Measurements from ENCODE around the gene KCTD10. TPM values are rescaled to one million over a fixed set of nuclear protein-coding genes. Genes with fewer than 3 reads are reported as not detected.
A peak's percentile ranks its signal among the peaks of the same experiment; 100 is the strongest.

KCTD10 gene
- total and polyA plus RNA-seq, 9 of the 15 experiments (the other 6 are each of a cell fraction or from before 2014, with no cell fraction given), result 1.9 to 37.5 (median 15.7) TPM

DNA sequence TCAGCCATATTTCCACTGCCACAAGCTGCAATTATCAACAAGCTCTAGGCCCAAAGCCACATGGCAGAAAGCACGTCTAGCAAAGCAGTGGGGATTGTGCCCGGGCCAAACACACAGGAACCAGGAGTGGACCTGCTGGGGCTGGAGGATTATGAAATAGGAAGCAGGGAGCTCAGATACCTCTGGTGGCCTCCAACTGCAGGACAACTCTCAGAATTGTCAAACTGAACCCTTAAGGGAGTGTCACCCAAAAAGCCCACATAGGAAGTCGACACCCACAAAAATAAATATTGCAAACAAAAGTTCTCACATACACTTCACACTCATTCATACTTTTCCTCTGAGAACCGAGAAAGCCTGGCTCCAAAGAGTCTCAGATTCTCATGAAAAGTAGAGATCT lies 26.1 kb downstream of the KCTD10 start (continued):
- TF ChIP-seq, protein P1, sequence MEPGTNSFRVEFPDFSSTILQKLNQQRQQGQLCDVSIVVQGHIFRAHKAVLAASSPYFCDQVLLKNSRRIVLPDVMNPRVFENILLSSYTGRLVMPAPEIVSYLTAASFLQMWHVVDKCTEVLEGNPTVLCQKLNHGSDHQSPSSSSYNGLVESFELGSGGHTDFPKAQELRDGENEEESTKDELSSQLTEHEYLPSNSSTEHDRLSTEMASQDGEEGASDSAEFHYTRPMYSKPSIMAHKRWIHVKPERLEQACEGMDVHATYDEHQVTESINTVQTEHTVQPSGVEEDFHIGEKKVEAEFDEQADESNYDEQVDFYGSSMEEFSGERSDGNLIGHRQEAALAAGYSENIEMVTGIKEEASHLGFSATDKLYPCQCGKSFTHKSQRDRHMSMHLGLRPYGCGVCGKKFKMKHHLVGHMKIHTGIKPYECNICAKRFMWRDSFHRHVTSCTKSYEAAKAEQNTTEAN (CRISPR knock-in tag; IDR thresholded peaks at IDR 0.05), result no peak
- TF ChIP-seq LARP7 (IDR thresholded peaks at IDR 0.05) (no peak), PCBP2 (IDR thresholded peaks at IDR 0.05; ENCODE audit: low read depth, low read length, poor library complexity, severe bottlenecking) (no peak), GTF2E2 (tag; IDR thresholded peaks at IDR 0.05) (no peak), GABPB1 (CRISPR knock-in tag; IDR thresholded peaks at IDR 0.05) (no peak)

DNA sequence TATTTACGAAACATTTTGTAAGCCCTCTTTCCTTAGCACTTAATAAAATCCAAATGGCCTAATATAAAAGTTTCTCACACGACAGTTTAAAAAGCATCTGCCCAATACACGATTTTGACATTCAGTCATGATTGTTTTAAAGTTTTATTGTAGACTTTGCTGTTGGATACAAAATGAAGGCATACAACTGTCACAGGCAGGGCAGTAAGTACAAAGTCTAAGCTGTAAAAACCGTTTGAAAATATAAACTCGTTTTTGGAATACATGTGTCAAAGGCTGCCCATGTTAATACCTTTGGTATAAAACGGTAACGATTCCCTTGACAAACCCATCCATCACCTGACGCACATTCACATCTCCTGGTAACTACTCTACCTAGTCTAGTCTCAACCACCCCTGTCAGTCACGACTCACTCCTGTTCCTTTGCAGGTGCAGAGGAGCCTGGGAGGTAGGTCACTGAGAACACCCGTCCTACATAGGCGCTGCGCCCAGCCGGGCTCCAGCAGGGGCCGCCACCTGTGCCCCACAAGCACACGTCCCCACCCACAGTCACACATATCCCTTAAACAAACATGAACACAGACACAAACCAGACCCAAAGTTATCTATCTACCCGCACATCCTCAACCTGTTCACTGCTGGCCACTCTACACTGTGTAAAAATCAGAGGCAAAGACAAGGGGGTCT lies 27.1 kb downstream of the KCTD10 start:
- 69% methylated on average over 16 of the region's 16 CpGs for WGBS (ENCODE audit: insufficient coverage, low coverage, missing lambda C conversion rate)
- Histone ChIP-seq H3K27me3 (ENCODE audit: control insufficient read depth in 2 of 2, insufficient read depth in 2 of 2, low read length in 2 of 2) (no peaks in the 10 kb centered on the region), H3K4me3 (no peak overlapping the region), H3K9ac (ENCODE audit: insufficient read depth in 1 of 2, low read depth in 2 of 2, low read length in 2 of 2) (no peak overlapping the region), H3K27ac (ENCODE audit: extremely low read depth, low read depth, low read length) (no peak overlapping the region), H4K20me1 (replicated peaks; ENCODE audit: control insufficient read depth, insufficient read depth, low read length) (no peaks in the 10 kb centered on the region), H3K9me3 (replicated peaks; ENCODE audit: control insufficient read depth, insufficient read depth, low read depth, low read length) (no peaks in the 10 kb centered on the region), H2AFZ (ENCODE audit: low read depth, low read length) (no peak overlapping the region), H3K36me3 (ENCODE audit: control insufficient read depth, insufficient read depth, low read length) (peaks cover 54% of the 10 kb centered on the region; the same call in 2 of the 3 replicates), H3K79me2 (ENCODE audit: control insufficient read depth, insufficient read depth, low read length) (no peaks in the 10 kb centered on the region), H3K9me1 (ENCODE audit: control insufficient read depth, insufficient read depth, low read length) (no peaks in the 10 kb centered on the region), H3K4me2 (ENCODE audit: insufficient read depth, low read length) (no peak overlapping the region), H3K4me1 (replicated peaks in 1 of 2; ENCODE audit: control insufficient read depth in 2 of 2, insufficient read depth in 2 of 2, low read length in 2 of 2) (peaks cover 0 to 3% of the 10 kb centered on the region in 2 experiments; a peak in 1 of 5 replicates)
- no peak for FAIRE-seq
- POLR2A ChIA-PET, result interaction anchor here (1.4 kb wide), 1 partner anchor 11 kb away, joined by 5 read pairs; no protein-coding TSS in a partner anchor
- ATAC-seq, result peak; percentile 76
- intact Hi-C loops (cut with micrococcal nuclease), result no loop called here
- peak in 3 of 4 experiments; percentile 37 to 49 (median 47) for DNase-seq (ENCODE audit: extremely low read depth in 1 of 4, low spot score in 3 of 4)
- no TSS peak for BruUV-seq (replicated peaks)
- CTCF ChIA-PET (ENCODE audit: low intra/inter-chr PET ratio), result no interaction called here
- in situ Hi-C loops (cut with MboI), result no loop called here
- TF ChIP-seq, protein P2, sequence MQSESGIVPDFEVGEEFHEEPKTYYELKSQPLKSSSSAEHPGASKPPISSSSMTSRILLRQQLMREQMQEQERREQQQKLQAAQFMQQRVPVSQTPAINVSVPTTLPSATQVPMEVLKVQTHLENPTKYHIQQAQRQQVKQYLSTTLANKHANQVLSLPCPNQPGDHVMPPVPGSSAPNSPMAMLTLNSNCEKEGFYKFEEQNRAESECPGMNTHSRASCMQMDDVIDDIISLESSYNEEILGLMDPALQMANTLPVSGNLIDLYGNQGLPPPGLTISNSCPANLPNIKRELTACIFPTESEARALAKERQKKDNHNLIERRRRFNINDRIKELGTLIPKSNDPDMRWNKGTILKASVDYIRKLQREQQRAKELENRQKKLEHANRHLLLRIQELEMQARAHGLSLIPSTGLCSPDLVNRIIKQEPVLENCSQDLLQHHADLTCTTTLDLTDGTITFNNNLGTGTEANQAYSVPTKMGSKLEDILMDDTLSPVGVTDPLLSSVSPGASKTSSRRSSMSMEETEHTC (IDR thresholded peaks at IDR 0.05), result no peak
- TF ChIP-seq NUFIP1 (IDR thresholded peaks at IDR 0.05; ENCODE audit: partially characterized antibody) (no peak), GTF2E2 (tag; IDR thresholded peaks at IDR 0.05) (no peak), ZKSCAN3 (CRISPR knock-in tag; IDR thresholded peaks at IDR 0.05) (no peak), ZNF282 (CRISPR knock-in tag; IDR thresholded peaks at IDR 0.05) (no peak), MEIS2 (IDR thresholded peaks at IDR 0.05; ENCODE audit: partially characterized antibody) (no peak), RAD21 (CRISPR knock-in tag; conservative IDR thresholded peaks at IDR 0.05 in 1 of 2, IDR thresholded peaks at IDR 0.05 in 1 of 2) (peak in 1 of 2 experiments; percentile 29; a peak in 1 of 4 replicates), SPI1 (IDR thresholded peaks at IDR 0.05; ENCODE audit: borderline replicate concordance, low read depth, low read length) (no peak), HMGN3 (IDR thresholded peaks at IDR 0.05; ENCODE audit: borderline replicate concordance, extremely low read depth, insufficient read length, low read depth, low read length) (no peak)
- TF ChIP-seq, protein P3, sequence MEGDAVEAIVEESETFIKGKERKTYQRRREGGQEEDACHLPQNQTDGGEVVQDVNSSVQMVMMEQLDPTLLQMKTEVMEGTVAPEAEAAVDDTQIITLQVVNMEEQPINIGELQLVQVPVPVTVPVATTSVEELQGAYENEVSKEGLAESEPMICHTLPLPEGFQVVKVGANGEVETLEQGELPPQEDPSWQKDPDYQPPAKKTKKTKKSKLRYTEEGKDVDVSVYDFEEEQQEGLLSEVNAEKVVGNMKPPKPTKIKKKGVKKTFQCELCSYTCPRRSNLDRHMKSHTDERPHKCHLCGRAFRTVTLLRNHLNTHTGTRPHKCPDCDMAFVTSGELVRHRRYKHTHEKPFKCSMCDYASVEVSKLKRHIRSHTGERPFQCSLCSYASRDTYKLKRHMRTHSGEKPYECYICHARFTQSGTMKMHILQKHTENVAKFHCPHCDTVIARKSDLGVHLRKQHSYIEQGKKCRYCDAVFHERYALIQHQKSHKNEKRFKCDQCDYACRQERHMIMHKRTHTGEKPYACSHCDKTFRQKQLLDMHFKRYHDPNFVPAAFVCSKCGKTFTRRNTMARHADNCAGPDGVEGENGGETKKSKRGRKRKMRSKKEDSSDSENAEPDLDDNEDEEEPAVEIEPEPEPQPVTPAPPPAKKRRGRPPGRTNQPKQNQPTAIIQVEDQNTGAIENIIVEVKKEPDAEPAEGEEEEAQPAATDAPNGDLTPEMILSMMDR (IDR thresholded peaks at IDR 0.05 in 2 of 3, conservative IDR thresholded peaks at IDR 0.05 in 1 of 3; ENCODE audit: insufficient read depth in 2 of 3, low read depth in 1 of 3, low read length in 3 of 3), result peak; percentile 23 to 41 (median 35); a peak in 4 of 6 replicates
- TF ChIP-seq, protein P4, sequence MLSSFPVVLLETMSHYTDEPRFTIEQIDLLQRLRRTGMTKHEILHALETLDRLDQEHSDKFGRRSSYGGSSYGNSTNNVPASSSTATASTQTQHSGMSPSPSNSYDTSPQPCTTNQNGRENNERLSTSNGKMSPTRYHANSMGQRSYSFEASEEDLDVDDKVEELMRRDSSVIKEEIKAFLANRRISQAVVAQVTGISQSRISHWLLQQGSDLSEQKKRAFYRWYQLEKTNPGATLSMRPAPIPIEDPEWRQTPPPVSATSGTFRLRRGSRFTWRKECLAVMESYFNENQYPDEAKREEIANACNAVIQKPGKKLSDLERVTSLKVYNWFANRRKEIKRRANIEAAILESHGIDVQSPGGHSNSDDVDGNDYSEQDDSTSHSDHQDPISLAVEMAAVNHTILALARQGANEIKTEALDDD (IDR thresholded peaks at IDR 0.05), result 0 out of 2 replicates have a peak, but pooled peaks have one; percentile 21
